GM23338 (cell line): ENCODE data around the gene IGF2. TPM values are rescaled to one million over a fixed set of nuclear protein-coding genes. Genes with fewer than 3 reads are reported as not detected.

ENCODE experiments used
- ATAC-seq: fragments of 200-7000 bp; cut with Tn5 transposase; 3 replicates; pipeline ENCODE4 v1.9.1; 2020
- DNase-seq: peaks from one replicate; pipeline ENCODE4 v3.0.0-alpha.2; 2015; ENCODE audit warnings: low spot score
- H2AFZ ChIP-seq: fragments of 200-600 bp; sonication (generic); 2 replicates; pipeline ENCODE4 v1.8.0; 2016; ENCODE audit warnings: antibody characterized with exemption, mild to moderate bottlenecking, moderate library complexity
- H3F3A ChIP-seq: fragments of 200-600 bp; sonication (generic); replicated peaks from 2 replicates; pipeline ENCODE4 v1.8.0; 2017; ENCODE audit warnings: antibody characterized with exemption, mixed run types, low read depth
- H3K27ac ChIP-seq: fragments of 200-600 bp; sonication (generic); 2 replicates; pipeline ENCODE4 v1.6.1; 2016; ENCODE audit warnings: low read depth
- H3K27me3 ChIP-seq: fragments of 200-600 bp; sonication (generic); 2 replicates; pipeline ENCODE4 v1.8.0; 2016; ENCODE audit warnings: mild to moderate bottlenecking, mixed run types, moderate library complexity; ENCODE audit not compliant: insufficient read depth
- H3K36me3 ChIP-seq: fragments of 200-600 bp; sonication (generic); 2 replicates; pipeline ENCODE4 v1.8.0; 2016; ENCODE audit warnings: mild to moderate bottlenecking; ENCODE audit not compliant: insufficient read depth
- H3K4me1 ChIP-seq: fragments of 200-600 bp; sonication (generic); 2 replicates; pipeline ENCODE4 v1.8.0; 2016; ENCODE audit warnings: mild to moderate bottlenecking, moderate library complexity; ENCODE audit not compliant: insufficient read depth
- H3K4me2 ChIP-seq: fragments of 200-600 bp; sonication (generic); 2 replicates; pipeline ENCODE4 v1.7.1; 2017; ENCODE audit warnings: mixed run types
- H3K4me3 ChIP-seq: fragments of 200-600 bp; sonication (generic); 2 replicates; pipeline ENCODE4 v1.6.1; 2016; ENCODE audit warnings: mixed run types
- H3K79me2 ChIP-seq: fragments of 200-600 bp; sonication (generic); replicated peaks from 2 replicates; pipeline ENCODE4 v1.8.0; 2017; ENCODE audit warnings: mild to moderate bottlenecking; ENCODE audit not compliant: insufficient read depth
- H3K9me2 ChIP-seq: fragments of 200-600 bp; sonication (generic); 2 replicates; pipeline ENCODE4 v1.8.0; 2017; ENCODE audit not compliant: insufficient read depth
- H4K20me1 ChIP-seq: fragments of 200-600 bp; sonication (generic); replicated peaks from 2 replicates; pipeline ENCODE4 v1.8.0; 2017; ENCODE audit warnings: mild to moderate bottlenecking; ENCODE audit not compliant: insufficient read depth
- H3K27ac Mint-ChIP-seq: 2 replicates; pipeline ENCODE4 v1.8.0; 2020; ENCODE audit warnings: inconsistent platforms, mild to moderate bottlenecking, moderate library complexity, mixed read lengths
- H3K27me3 Mint-ChIP-seq: 3 replicates; pipeline ENCODE4 v1.8.0; 2022; ENCODE audit warnings: low read depth, mild to moderate bottlenecking, moderate library complexity, mixed read lengths, inconsistent platforms; ENCODE audit not compliant: insufficient read depth, poor library complexity
- H3K36me3 Mint-ChIP-seq: 3 replicates; pipeline ENCODE4 v1.8.0; 2021; ENCODE audit warnings: low read depth, mild to moderate bottlenecking, inconsistent platforms, moderate library complexity, mixed read lengths
- H3K4me1 Mint-ChIP-seq: 3 replicates; pipeline ENCODE4 v1.8.0; 2020; ENCODE audit warnings: mild to moderate bottlenecking, inconsistent platforms, mixed read lengths
- H3K4me3 Mint-ChIP-seq: 3 replicates; pipeline ENCODE4 v1.8.0; 2021; ENCODE audit warnings: moderate library complexity, mild to moderate bottlenecking, inconsistent platforms, mixed read lengths
- H3K9me3 Mint-ChIP-seq: 3 replicates; pipeline ENCODE4 v1.8.0; 2020; ENCODE audit warnings: moderate library complexity, mild to moderate bottlenecking, inconsistent platforms, mixed read lengths
- CREB1 ChIP-seq: fragments of 250-450 bp; sonication (Bioruptor Pico); IDR thresholded peaks from 2 replicates; pipeline ENCODE4 v1.5.0; 2020; ENCODE audit warnings: low read depth, mild to moderate bottlenecking, moderate library complexity
- EZH2 ChIP-seq: fragments of 200-600 bp; sonication (generic); IDR thresholded peaks from one replicate; pipeline ENCODE4 v1.8.0; 2017; ENCODE audit warnings: antibody characterized with exemption, mild to moderate bottlenecking, low read depth; ENCODE audit not compliant: unreplicated experiment
- JUNB ChIP-seq: IDR thresholded peaks from one replicate; pipeline ENCODE4 v1.6.1; 2016; ENCODE audit warnings: antibody characterized with exemption; ENCODE audit not compliant: unreplicated experiment
- POLR2AphosphoS5 ChIP-seq: IDR thresholded peaks from 2 replicates; pipeline ENCODE4 v1.6.1; 2016; ENCODE audit warnings: antibody characterized with exemption, low read depth
- STAT1 ChIP-seq: IDR thresholded peaks from one replicate; pipeline ENCODE4 v1.6.1; 2016; ENCODE audit warnings: antibody characterized with exemption; ENCODE audit not compliant: unreplicated experiment
- ZNF331 ChIP-seq: fragments of 250-450 bp; sonication (Bioruptor Pico); IDR thresholded peaks from 2 replicates; pipeline ENCODE4 v1.5.0; 2020; ENCODE audit warnings: low read depth, mild to moderate bottlenecking, moderate library complexity
- polyA plus RNA-seq: library from polyadenylated mRNA; unstranded; fragments of >200 nt; fragmentation: Nextera tagmentation; extraction: Ambion mirVana; gene quantifications from 2 replicates; pipeline ENCODE4 v1.2.1, GENCODE V29; 2016
- total RNA-seq: library from RNA; depleted of rRNA; stranded (reverse); fragments of >200 nt; shearing (Covaris generic); gene quantifications from 2 replicates; pipeline ENCODE4 v1.2.3, GENCODE V29; 2014
- TF ChIP-seq, protein P1 (sequence below): fragments of 250-450 bp; sonication (Bioruptor Pico); IDR thresholded peaks from 2 replicates; pipeline ENCODE4 v1.5.0; 2020; ENCODE audit warnings: mild to moderate bottlenecking, moderate library complexity

The IGF2 gene
- total and polyA plus RNA-seq, 2 experiments from 2014 or later = 1.4 to 4.0 TPM

DNA sequence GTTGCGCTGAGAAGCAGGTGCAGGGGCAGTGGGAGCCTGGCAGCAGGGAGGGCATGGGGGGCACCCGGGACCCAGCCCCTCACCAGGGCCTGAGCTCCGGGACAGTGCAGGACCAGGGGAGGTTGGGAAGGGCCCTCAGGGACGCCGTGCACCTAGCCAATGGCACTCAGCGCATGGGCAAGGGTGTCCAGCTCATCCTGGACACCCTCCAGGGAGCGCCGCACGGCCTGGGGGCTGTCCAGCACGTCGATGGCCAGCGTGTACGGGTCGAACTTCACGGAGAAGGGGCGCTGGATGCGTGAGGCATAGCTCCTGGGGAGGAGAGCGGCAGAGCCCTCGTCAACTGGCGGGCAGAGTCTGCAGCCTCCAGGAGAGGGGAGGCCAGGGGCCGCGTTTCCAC is 24.9 kb upstream of the IGF2 start:
- TF ChIP-seq POLR2AphosphoS5 = no peak
- H3K36me3 Mint-ChIP-seq = no peaks in the 10 kb centered on the region

DNA sequence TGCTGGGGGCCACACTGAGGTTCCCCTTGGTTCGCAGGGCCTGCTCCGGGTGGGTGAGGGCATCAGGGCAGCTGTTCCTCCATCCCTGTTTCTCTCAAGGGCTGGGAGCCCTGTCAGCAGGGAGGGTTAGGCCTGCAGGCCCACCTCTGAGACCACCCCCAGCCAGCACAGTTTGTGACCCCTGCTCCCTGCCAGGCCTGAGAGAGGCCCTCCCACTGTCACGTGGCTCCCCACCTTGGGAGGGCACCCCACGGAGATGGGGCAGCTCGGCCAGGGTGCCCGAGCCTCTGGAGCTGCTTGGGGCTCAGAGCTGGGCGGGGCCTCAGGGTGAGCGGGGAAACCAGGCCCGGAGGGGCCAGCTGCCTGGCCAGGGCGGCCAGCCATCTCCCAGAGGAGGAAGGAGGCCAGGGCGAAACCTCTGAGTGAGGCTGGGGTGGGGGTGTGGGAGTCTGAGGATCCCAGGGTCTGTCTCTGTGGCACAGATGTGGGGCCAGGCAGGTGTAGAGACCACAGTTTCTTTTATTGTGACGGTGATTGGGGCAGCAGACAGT is 24.3 kb upstream of the IGF2 start:
- Histone ChIP-seq H3K4me2 (no peak overlapping the region), H3K27me3 (no peaks in the 10 kb centered on the region), H3K4me3 (no peak overlapping the region), H3K9me2 (no peaks in the 10 kb centered on the region), H3K36me3 (no peaks in the 10 kb centered on the region), H4K20me1 (no peaks in the 10 kb centered on the region), H2AFZ (no peak overlapping the region), H3F3A (no peaks in the 10 kb centered on the region), H3K4me1 (no peaks in the 10 kb centered on the region), H3K27ac (no peak overlapping the region), H3K79me2 (no peaks in the 10 kb centered on the region)
- no peak overlapping the region for H3K27ac Mint-ChIP-seq
- peaks cover 4% of the 10 kb centered on the region for H3K27me3 Mint-ChIP-seq
- no peaks in the 10 kb centered on the region for H3K4me1 Mint-ChIP-seq
- DNase-seq = no peak
- no peaks in the 10 kb centered on the region for H3K36me3 Mint-ChIP-seq
- H3K9me3 Mint-ChIP-seq = no peaks in the 10 kb centered on the region
- H3K4me3 Mint-ChIP-seq = no peak overlapping the region
- TF ChIP-seq EZH2 = no peak
- no peak for TF ChIP-seq ZNF331 (CRISPR knock-in tag)
- no peak for TF ChIP-seq JUNB
- TF ChIP-seq, protein P1, sequence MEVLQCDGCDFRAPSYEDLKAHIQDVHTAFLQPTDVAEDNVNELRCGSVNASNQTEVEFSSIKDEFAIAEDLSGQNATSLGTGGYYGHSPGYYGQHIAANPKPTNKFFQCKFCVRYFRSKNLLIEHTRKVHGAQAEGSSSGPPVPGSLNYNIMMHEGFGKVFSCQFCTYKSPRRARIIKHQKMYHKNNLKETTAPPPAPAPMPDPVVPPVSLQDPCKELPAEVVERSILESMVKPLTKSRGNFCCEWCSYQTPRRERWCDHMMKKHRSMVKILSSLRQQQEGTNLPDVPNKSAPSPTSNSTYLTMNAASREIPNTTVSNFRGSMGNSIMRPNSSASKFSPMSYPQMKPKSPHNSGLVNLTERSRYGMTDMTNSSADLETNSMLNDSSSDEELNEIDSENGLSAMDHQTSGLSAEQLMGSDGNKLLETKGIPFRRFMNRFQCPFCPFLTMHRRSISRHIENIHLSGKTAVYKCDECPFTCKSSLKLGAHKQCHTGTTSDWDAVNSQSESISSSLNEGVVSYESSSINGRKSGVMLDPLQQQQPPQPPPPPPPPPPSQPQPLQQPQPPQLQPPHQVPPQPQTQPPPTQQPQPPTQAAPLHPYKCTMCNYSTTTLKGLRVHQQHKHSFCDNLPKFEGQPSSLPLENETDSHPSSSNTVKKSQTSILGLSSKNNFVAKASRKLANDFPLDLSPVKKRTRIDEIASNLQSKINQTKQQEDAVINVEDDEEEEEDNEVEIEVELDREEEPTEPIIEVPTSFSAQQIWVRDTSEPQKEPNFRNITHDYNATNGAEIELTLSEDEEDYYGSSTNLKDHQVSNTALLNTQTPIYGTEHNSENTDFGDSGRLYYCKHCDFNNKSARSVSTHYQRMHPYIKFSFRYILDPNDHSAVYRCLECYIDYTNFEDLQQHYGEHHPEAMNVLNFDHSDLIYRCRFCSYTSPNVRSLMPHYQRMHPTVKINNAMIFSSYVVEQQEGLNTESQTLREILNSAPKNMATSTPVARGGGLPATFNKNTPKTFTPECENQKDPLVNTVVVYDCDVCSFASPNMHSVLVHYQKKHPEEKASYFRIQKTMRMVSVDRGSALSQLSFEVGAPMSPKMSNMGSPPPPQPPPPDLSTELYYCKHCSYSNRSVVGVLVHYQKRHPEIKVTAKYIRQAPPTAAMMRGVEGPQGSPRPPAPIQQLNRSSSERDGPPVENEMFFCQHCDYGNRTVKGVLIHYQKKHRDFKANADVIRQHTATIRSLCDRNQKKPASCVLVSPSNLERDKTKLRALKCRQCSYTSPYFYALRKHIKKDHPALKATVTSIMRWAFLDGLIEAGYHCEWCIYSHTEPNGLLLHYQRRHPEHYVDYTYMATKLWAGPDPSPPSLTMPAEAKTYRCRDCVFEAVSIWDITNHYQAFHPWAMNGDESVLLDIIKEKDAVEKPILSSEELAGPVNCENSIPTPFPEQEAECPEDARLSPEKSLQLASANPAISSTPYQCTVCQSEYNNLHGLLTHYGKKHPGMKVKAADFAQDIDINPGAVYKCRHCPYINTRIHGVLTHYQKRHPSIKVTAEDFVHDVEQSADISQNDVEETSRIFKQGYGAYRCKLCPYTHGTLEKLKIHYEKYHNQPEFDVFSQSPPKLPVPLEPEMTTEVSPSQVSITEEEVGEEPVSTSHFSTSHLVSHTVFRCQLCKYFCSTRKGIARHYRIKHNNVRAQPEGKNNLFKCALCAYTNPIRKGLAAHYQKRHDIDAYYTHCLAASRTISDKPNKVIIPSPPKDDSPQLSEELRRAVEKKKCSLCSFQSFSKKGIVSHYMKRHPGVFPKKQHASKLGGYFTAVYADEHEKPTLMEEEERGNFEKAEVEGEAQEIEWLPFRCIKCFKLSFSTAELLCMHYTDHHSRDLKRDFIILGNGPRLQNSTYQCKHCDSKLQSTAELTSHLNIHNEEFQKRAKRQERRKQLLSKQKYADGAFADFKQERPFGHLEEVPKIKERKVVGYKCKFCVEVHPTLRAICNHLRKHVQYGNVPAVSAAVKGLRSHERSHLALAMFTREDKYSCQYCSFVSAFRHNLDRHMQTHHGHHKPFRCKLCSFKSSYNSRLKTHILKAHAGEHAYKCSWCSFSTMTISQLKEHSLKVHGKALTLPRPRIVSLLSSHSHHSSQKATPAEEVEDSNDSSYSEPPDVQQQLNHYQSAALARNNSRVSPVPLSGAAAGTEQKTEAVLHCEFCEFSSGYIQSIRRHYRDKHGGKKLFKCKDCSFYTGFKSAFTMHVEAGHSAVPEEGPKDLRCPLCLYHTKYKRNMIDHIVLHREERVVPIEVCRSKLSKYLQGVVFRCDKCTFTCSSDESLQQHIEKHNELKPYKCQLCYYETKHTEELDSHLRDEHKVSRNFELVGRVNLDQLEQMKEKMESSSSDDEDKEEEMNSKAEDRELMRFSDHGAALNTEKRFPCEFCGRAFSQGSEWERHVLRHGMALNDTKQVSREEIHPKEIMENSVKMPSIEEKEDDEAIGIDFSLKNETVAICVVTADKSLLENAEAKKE (CRISPR knock-in tag) = no peak
- TF ChIP-seq CREB1 (CRISPR knock-in tag) = no peak
- no peak for TF ChIP-seq STAT1
- ATAC-seq = no peak

More for the DNA sequence above, 24.9 kb upstream of the IGF2 start:
- Histone ChIP-seq H3K36me3 (no peaks in the 10 kb centered on the region), H3K4me3 (no peak overlapping the region), H3F3A (no peaks in the 10 kb centered on the region), H3K4me1 (no peaks in the 10 kb centered on the region), H4K20me1 (no peaks in the 10 kb centered on the region), H3K27ac (no peak overlapping the region), H3K27me3 (no peaks in the 10 kb centered on the region), H2AFZ (no peak overlapping the region), H3K4me2 (no peak overlapping the region), H3K79me2 (no peaks in the 10 kb centered on the region), H3K9me2 (no peaks in the 10 kb centered on the region)
- no peaks in the 10 kb centered on the region for H3K9me3 Mint-ChIP-seq
- no peaks in the 10 kb centered on the region for H3K4me1 Mint-ChIP-seq
- peaks cover 7% of the 10 kb centered on the region for H3K27me3 Mint-ChIP-seq
- DNase-seq (no peak), ATAC-seq (no peak)
- H3K27ac Mint-ChIP-seq = no peak overlapping the region
- H3K4me3 Mint-ChIP-seq = no peak overlapping the region
